Measurements from ENCODE around the gene MPEG1. TPM values are rescaled to one million over a fixed set of nuclear protein-coding genes. Genes with fewer than 3 reads are reported as not detected.

Gene MPEG1
- polyA plus RNA-seq, 1 donor, result 11.6 TPM

Other genes with a start within 250 kb of the MPEG1 start
- not detected for gene GLYATL1B, start 126.6 kb downstream of the MPEG1 start, polyA plus RNA-seq (ENCODE audit: insufficient read length)
- 5.3 TPM for gene FAM111B, start 105.7 kb downstream of the MPEG1 start, polyA plus RNA-seq (ENCODE audit: insufficient read length)
- gene FAM111A, start 70.1 kb downstream of the MPEG1 start, polyA plus RNA-seq (ENCODE audit: insufficient read length), result 25.4 TPM
- 19.4 TPM for gene DTX4, start 40.8 kb downstream of the MPEG1 start, polyA plus RNA-seq (ENCODE audit: insufficient read length)
- gene OR5AN1, start 146.0 kb upstream of the MPEG1 start, polyA plus RNA-seq (ENCODE audit: insufficient read length), result not detected
- gene OR5A2, start 213.5 kb upstream of the MPEG1 start, polyA plus RNA-seq (ENCODE audit: insufficient read length), result not detected
- gene OR5A1, start 223.5 kb upstream of the MPEG1 start, polyA plus RNA-seq (ENCODE audit: insufficient read length), result not detected
- not detected for gene OR4D6, start 244.0 kb upstream of the MPEG1 start, polyA plus RNA-seq (ENCODE audit: insufficient read length)

Data from hindlimb muscle (tissue), 1 donor.